Ectodermal cell (in vitro differentiated cells): ENCODE measurements around the gene STAT5A.

Experiments used
- H3K27ac ChIP-seq: 2 replicates; pipeline ENCODE4 v1.7.0; 2013; ENCODE audit warnings: mild to moderate bottlenecking, low read depth, low read length; ENCODE audit not compliant: insufficient read depth, poor library complexity, severe bottlenecking
- H3K27me3 ChIP-seq: 2 replicates; pipeline ENCODE4 v1.7.0; 2013; ENCODE audit warnings: mild to moderate bottlenecking, low read length; ENCODE audit not compliant: insufficient read depth, control insufficient read depth, poor library complexity, severe bottlenecking
- H3K36me3 ChIP-seq: one replicate; pipeline ENCODE4 v1.7.0; 2013; ENCODE audit warnings: low read length; ENCODE audit not compliant: control insufficient read depth, insufficient read depth
- H3K4me1 ChIP-seq: one replicate; pipeline ENCODE4 v1.7.0; 2013; ENCODE audit warnings: low read length; ENCODE audit not compliant: control insufficient read depth, insufficient read depth
- H3K4me3 ChIP-seq: 2 replicates; pipeline ENCODE4 v1.7.0; 2013; ENCODE audit warnings: low read depth, low read length, control low read depth; ENCODE audit not compliant: insufficient read depth
- H3K9me3 ChIP-seq: 2 replicates; pipeline ENCODE4 v1.7.0; 2013; ENCODE audit warnings: mild to moderate bottlenecking, low read length, moderate library complexity; ENCODE audit not compliant: control insufficient read depth
- WGBS, 2 experiments: methylation state at CpG; one replicate each; pipeline ENCODE4 v1.1.7; 2013; ENCODE audit warnings: missing lambda C conversion rate in 2 of 2; 5-methylcytosine and 5-hydroxymethylcytosine counted together

The STAT5A gene

DNA sequence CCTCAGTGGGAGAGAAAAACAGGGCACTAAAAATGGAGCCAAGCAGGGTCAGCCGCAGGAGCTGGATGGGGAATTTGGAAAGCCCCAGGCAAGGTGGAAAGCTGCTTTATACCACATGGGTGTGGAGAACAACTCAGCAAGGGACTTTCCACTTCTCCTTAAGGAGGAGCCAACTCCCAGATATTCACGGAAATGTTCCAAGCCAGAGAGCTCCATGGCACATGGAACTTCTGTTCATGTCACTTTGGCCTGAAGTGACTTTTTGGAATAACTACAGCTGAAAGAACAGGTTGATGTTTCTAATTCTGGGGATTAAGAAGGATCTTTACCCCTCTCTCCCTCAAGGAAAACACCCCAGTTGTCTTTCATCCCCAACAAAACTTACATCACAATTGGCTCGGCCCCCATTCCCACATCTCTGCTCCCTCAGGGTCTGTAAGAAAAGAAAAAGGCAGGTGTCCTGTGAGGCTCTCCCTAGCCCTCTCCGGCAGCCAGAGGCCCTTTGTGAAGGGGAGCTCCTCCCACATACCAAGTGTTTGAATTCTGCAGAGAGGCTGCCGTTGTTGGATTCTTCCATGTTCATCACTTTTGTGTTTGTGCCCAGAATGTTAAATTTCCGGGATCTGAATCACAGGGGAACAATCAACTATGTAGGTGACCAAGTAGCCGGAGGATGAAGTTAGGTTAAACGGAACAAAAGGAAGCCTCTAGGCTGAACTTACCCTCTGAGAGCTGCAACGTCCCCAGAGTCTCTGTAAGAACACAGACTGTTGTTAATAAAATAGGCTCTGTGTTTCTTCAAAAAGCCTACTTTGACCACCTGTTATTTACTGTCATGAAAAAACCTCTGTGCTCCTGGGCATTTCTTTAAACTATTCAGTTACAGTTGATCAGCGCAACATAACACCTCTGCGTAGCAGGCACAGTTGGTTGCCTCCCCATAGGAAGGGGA lies 41.0 kb downstream of the STAT5A start:
- 7 to 9% methylated on average over 11 of the region's 11 CpGs for WGBS, 2 experiments
- peaks cover 15% of the 10 kb centered on the region for H3K36me3 ChIP-seq

DNA sequence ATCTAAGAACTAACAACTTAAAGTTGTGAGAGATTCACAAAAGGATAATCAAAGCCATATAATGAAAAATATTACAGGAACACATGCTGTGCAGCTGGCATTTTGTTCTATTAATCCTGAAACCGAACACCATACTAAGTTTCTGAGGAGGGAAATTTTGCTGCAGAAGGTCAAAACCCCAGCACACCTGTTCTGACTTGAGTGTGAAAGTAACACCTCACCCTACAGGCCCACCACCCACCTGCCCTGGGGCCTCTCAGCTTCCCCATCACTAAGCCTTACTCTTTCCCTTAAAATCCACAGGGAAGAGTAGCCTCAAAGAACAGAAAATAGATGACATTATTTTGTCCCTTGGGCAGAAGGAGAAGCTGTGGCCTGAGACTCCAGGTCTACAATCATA lies 44.8 kb downstream of the STAT5A start:
- Histone ChIP-seq H3K27me3 (no peaks in the 10 kb centered on the region), H3K36me3 (peaks cover 14% of the 10 kb centered on the region), H3K4me3 (no peak overlapping the region), H3K4me1 (peaks cover 11% of the 10 kb centered on the region), H3K27ac (no peak overlapping the region), H3K9me3 (no peaks in the 10 kb centered on the region)
- WGBS, 2 experiments: 95% methylated on average over 1 of the region's 1 CpG

More for the DNA sequence above, 41.0 kb downstream of the STAT5A start:
- Histone ChIP-seq H3K4me1 (peaks cover 11% of the 10 kb centered on the region), H3K27me3 (no peaks in the 10 kb centered on the region), H3K4me3 (peak overlapping the region; percentile 15), H3K9me3 (no peaks in the 10 kb centered on the region), H3K27ac (peak overlapping the region; percentile 95)

DNA sequence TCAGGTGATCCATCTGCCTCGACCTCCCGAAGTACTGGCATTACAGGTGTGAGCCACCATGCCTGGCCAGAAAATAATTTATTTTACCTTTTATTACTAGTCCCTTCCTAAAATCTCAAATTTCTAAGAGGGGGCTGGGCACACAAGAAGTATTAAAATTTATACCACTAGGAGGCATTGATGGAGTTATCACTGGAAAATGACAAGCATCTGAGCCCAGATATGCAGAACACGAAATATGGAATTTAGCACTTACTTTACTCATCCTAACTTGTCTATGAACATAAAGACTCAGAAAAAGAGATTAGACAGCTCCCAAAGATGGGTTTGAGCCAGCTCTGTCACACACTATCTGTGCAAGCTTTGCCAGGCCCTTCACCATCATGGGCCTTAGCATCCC lies 46.4 kb downstream of the STAT5A start:
- no peaks in the 10 kb centered on the region for H3K9me3 ChIP-seq
- H3K27me3 ChIP-seq: no peaks in the 10 kb centered on the region
- WGBS, 2 experiments: 94% methylated on average over 3 of the region's 3 CpGs
- H3K36me3 ChIP-seq: peaks cover 19% of the 10 kb centered on the region
- H3K4me3 ChIP-seq: no peak overlapping the region
- no peak overlapping the region for H3K27ac ChIP-seq
- peaks cover 2% of the 10 kb centered on the region for H3K4me1 ChIP-seq

DNA sequence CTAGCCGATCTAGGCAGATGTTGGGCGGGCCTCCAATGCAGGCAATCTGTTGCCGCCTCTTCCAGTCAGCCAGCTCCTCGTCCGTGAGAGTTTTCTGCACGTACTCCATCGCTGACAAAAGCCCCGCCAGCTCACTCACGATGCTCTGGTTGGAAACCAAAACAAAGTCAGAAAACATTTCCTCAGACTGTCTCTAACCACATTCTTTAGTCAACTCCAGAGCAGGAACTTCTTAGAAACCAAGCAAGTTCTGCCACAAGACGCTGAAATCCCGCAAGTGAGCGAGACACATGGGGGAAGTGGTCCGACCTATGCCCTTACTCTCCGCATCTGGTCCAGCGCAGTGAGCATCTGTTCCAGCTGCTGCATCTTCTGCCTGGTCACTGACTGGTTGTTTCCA lies 49.1 kb downstream of the STAT5A start:
- 94 to 95% methylated on average over 15 of the region's 15 CpGs for WGBS, 2 experiments
- peaks cover 19% of the 10 kb centered on the region for H3K36me3 ChIP-seq

DNA sequence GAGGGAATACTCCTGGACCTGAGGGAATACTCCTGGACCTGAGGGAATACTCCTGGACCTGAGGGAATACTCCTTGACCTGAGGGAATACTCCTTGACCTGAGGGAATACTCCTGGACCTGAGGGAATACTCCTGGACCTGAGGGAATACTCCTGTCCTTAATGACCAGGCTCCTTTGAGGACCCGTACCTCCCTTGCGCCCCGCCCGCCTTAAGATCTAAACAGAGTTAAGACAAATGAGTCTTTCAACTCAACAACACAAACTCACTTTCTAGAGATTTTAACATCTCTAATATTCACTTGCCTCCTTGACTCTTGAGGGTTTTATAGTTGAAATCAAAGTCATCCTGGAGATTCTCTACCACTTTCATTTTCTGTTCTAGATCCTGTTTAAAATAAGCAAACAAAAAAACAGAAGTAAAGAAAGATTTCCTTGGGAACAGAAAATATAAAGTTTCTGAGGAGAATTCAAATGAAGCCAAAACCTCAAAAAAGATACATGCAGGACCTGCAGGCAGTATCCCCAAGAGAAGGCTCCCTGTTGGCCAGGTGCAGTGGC lies 50.2 kb downstream of the STAT5A start:
- Histone ChIP-seq H3K27me3 (no peaks in the 10 kb centered on the region), H3K4me1 (no peaks in the 10 kb centered on the region), H3K9me3 (no peaks in the 10 kb centered on the region), H3K4me3 (no peak overlapping the region), H3K27ac (no peak overlapping the region), H3K36me3 (peaks cover 16% of the 10 kb centered on the region)
- WGBS, 2 experiments: 96 to 99% methylated on average over 4 of the region's 4 CpGs

More for the DNA sequence above, 49.1 kb downstream of the STAT5A start:
- Histone ChIP-seq H3K4me1 (no peaks in the 10 kb centered on the region), H3K27me3 (no peaks in the 10 kb centered on the region), H3K9me3 (no peaks in the 10 kb centered on the region), H3K27ac (no peak overlapping the region), H3K4me3 (no peak overlapping the region)

DNA sequence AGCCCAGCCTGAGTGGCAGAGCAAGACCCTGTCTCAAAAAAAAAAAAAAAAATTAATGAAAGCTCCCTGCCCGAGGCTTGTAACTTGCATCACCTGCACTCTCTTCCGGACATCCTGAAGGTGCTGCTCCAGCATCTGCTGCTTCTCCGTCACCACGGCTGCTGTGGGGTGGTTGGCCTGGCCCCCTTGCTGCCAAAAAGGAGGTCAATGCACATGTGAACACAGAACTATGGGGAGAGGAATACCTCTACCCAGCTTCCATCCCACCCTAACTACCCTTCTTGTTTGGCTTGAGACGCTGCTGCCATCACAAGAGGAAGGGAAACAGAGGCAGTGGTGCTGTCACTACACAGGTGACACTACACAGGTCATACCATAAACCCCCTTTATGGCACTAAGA lies 50.9 kb downstream of the STAT5A start:
- no peak overlapping the region for H3K4me3 ChIP-seq
- H3K27ac ChIP-seq: no peak overlapping the region
- no peaks in the 10 kb centered on the region for H3K4me1 ChIP-seq
- WGBS, 2 experiments: 97% methylated on average over 5 of the region's 5 CpGs
- peaks cover 16% of the 10 kb centered on the region for H3K36me3 ChIP-seq
- H3K9me3 ChIP-seq: no peaks in the 10 kb centered on the region
- H3K27me3 ChIP-seq: no peaks in the 10 kb centered on the region

DNA sequence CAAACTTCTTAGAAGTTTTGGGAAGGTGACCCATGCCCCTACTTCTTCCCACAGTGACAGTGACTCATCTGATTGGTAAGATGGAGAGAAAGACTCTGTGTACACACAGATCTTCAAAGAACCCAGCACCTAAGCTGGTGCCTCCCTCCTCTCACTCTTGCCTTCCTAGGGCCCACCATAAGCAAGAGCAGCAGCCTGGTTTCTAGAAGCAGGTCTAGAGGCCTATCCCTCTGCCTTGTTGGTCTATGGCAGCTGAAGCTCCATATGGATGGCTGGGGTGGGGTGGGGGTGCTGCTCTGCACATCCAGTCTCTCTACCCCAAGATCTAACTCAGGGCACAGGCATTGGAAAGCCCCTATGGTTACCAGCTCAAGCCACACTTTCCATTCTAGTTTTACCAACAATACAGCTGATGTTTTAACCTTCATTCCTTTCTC lies 52.4 kb downstream of the STAT5A start:
- H3K27me3 ChIP-seq: no peaks in the 10 kb centered on the region
- peaks cover 16% of the 10 kb centered on the region for H3K36me3 ChIP-seq
- no peak overlapping the region for H3K4me3 ChIP-seq
- H3K4me1 ChIP-seq: peaks cover 4% of the 10 kb centered on the region
- no peaks in the 10 kb centered on the region for H3K9me3 ChIP-seq
- H3K27ac ChIP-seq: no peak overlapping the region

DNA sequence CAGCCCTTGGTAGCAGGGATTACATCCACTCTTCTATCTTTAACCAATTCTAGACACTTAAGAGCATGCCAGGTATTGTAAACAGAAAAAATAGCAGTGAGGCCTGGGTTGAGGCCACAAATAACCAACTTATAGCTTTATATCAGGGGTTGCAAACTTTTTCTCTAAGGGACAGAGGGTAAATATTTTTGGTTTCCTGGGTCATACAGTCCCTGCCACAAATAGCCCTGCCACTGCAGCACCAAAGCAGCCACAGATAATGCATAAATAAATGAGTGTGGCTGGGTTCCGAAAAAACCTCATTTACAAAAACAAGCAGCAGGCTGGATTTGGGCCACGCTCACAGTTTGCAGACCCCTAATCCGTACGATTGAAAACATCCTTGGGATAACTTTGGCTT lies 53.3 kb downstream of the STAT5A start:
- 93 to 95% methylated on average over 4 of the region's 4 CpGs for WGBS, 2 experiments

DNA sequence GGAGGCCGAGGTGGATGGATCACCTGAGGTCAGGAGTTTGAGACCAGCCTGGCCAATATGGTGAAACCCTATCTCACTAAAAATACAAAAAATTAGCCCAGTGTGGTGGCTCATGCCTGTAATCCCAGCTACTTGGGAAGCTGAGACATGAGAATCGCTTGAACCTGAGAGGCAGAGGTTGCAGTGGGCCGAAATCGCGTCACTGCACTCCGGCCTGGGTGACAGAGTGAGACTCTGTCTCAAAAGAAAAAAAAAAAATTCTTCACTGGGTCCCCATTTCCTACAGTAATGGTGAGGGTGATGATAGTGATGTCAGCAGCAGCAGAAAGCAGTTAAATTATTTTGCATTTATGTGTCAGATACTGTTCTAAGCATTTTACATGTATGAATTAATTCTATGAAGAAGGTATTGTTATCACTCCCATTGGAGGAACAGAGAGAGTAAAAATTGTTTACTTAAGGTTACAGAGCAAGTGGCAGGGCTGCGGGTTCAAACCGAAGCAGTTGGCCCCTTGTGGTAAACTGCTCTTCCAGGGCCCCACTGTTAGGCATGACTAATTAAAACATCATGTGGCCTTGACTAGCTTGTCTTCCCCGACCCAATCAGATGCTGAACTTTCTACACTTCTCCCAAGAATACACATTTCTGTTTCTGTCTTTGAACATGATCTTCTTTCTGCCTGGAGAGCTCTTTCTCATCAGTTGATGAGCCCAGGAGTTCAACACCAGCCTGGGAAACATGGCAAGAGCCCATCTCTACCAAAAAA lies 54.1 kb downstream of the STAT5A start:
- H3K27me3 ChIP-seq: no peaks in the 10 kb centered on the region
- peaks cover 12% of the 10 kb centered on the region for H3K4me1 ChIP-seq
- no peak overlapping the region for H3K4me3 ChIP-seq
- 91 to 92% methylated on average over 9 of the region's 9 CpGs for WGBS, 2 experiments
- H3K27ac ChIP-seq: no peak overlapping the region
- no peaks in the 10 kb centered on the region for H3K9me3 ChIP-seq
- peaks cover 13% of the 10 kb centered on the region for H3K36me3 ChIP-seq

More for the DNA sequence above, 53.3 kb downstream of the STAT5A start:
- Histone ChIP-seq H3K27me3 (no peaks in the 10 kb centered on the region), H3K4me1 (peaks cover 11% of the 10 kb centered on the region), H3K9me3 (no peaks in the 10 kb centered on the region), H3K36me3 (peaks cover 16% of the 10 kb centered on the region), H3K4me3 (no peak overlapping the region), H3K27ac (no peak overlapping the region)
